Measurements from ENCODE around the gene C14orf132. TPM values are rescaled to one million over a fixed set of nuclear protein-coding genes. Genes with fewer than 3 reads are reported as not detected.
A peak's percentile ranks its signal among the peaks of the same experiment; 100 is the strongest.

Gene C14orf132
- polyA plus RNA-seq, 1 donor, result 16.4 TPM

DNA sequence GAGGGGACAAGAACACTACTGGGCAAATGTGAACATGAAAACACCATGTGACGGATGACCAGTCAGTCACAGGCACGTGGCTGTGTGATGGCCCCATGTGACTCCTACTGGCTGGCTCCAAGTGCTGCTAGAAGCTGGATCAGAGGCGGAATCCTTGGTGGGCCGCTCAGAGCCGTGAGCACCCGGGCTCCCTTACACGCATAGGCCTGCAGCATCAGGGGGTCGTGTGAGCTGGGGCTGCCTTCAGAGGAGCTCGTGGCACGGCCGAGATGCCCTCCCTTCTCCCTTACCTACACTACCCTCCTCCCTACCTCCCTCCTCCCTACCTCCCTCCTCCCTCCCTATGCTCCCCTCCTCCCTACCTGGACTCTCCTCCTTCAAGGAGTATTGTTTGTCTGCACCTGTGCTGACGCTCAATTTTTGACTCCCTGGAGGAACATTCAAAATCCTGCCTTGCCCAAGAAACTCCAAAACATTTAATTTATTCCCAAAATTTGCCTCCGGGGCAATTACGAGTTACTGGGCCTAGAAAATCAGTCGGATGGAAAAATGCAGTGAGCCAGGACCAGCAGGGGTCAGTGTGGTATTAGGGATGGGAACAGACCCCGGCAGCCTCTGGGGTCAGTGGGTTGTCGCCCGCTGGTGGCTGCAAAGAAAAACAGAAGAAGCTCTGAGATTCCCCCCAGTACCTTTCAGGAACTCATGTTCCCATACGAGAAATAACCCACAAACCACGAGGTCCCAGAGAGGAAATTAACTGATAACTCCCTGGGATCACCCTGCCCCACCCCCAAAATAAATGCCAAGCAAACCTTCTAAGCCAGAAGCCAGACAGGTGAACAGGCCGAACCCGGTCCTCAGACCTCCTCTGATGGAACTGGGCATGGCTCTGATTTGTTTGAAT lies 61.3 kb downstream of the C14orf132 start:
- DNase-seq, result peak; percentile 76

DNA sequence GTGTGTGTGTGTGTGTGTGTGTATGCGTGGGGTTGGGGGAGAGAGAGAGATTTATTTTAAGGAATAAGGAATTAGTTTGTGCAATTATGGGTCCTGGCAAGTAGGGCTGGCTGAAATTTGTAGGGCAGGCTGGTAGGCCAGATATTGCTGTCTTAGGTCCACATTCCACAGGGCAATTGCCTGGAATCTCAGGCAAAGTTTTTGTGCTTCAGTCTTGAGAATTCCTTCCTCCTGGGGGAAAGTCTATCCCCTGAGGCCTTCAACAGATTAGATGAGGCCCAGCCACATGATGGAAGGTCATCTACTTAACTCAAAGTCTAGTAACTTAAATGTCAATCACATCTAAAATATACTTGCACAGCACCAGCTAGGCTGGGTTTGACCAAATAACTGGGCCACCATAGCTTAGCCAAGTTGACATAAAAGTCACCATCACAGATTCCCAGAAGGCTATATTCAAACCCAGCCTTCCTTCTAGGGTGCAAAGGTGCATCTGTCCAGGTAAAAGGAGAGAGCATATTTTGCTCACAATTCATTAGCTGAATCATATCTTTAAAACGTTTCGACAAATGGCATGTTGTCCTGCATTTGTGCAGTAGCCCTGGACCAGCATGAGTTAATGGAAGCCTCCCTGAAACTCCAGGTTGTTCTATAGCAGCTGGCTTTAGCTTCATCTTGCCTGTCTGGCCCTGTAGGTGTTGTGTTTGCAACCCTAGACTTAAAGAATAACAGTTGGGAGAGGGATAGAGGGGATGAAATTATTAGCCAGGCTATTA lies 63.1 kb downstream of the C14orf132 start:
- no peak for DNase-seq

DNA sequence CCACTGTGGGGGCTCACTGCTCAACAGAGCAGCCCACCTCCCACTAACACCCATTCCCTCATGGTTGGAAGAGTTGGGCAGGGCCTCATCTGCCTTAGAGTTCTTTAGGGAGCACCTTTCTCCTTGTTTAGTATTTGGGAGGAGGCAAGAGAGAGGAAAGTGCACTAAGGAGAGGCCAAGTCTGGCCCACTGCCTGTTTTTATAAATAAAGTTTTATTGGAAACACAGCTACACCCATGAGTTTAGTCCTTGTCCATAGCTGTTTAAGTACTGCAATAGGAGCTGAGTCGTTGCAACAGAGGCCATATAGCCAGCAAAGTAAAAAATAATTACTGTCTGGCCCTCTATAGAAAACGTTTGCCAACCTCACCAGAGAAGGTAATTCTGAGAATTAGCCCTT lies 63.9 kb downstream of the C14orf132 start:
- no peak for DNase-seq

DNA sequence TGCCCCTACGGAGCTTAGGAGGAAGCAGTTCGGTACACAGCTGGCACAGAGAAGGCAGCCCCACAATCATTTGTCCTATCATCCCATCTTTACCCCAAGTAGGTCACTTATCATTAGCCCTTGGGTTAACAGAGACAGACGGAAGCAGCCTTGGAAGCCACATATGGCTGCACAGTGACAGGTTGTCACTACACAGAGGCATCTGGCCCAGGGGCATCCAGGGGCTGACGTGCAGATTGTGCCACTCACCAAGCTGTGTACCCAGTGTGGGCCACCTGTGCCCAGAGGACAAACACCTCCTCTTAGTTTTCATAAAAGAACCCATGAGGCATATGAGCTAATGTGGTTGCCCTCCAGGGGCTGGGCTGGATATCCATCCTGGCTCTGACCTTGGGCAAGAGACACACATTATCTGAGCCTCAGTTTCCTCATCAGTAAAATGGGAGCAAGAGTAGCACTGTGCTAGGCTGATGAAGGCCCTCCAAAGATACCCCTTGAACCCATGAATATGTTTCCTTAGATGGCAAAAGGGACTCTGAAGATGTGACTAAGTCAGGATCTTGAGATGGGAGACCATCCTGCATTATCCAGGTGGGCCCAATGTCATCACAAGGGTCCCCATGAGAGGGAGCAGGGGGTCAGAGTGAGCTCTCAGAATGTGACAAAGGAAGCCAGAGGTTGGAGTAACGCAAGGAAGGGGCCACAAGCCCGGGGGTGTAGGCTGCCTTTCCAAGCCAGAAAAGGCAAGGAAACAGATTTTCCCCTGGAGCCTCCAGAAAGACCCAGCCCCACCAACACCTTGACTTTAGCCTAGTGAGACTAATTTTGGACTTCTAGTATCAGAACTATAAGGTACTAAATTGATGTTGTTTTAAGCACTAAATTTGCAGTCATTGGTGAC lies 64.6 kb downstream of the C14orf132 start:
- DNase-seq, result no peak

DNA sequence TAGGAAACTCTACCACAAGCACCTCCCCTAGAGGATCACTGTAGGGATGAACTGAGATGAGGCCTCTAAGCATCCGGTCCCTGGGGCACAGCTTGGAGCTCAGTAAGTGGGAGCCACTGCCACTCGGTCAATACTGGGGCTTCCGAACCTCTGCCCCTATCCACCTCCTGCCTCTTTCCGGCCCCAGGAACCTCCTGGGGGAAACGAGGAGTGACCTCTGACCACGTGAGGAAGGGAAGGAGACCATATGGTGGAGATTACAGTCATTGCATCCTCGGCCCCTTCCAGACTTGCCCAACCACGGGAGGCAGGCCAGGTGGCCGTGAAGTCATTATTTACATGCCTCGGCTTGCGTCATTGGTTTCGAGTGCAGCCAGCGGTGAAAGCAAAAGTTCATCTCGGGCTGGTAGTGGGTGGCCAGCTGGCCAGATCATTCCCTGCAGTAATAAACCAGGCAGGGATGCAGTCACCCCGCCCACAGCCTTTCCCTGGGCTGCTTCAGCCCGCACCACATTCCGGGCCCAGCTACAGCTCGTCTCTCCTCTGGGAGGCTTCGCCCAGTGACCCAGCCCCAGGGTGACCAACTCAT lies 65.4 kb downstream of the C14orf132 start:
- DNase-seq, result no peak

DNA sequence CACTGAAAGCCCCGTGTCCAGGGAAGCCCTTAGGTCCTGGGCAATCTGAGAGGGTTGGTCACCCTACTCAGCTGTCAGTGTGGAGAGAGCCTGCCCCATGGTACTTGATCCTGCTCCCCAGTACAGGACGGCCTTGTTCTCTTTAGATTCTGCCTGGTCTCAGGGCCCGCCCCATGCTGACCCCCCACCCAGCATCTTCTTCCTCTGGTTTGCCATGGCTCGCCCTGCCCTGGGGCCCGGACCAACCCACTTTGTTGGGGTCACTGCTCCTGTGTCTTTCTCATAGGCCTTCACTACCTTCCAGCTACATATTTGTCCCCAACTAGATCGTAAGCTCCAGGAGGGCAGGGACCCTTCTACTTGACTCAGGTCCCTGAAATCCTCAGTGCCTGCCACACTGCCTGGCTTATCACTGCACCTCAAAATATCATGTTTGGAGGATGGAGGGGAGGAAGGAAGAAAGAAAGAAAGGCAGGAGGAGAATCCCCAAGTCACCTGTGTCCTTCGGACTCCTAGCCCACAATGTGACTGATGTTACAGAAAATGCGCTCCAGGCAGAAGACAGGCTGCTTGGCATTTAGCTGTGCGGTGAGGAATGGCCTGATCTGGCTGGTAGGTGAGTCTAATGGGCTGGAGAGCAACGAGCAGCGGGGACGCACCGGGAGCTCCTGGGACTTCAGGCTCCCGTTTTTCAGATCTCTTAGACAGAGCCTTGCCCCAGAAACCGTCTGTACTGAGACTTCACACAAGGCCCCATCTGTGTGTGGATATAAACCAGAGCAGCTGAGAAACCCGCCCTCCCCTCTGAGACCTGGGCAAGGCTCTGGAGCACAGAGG lies 66.1 kb downstream of the C14orf132 start:
- DNase-seq, result no peak

DNA sequence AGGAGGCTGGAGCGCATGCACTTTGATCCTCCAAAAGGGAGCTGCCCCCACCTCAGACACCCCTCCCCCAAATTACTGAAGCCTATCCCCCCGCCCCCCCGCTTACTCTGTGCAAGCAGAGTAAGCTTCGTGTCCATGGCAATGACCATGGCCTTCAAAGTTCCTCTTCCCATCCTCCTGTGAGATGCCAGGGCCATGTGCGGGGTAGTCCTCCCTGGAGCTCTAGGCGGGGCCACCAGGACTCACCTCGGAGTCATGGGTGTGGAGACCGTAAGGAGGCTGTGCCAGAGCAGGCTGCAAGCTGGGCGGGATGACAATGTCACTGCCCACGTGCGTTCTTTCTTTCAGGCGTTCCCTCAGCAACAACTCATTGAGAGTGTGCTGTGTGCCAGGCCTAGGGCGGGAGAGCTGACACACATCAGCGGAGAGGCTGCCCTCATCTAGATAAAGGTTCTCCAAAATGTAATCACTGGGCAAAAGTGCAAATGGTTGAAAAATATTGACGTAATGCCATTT lies 66.8 kb downstream of the C14orf132 start:
- no peak for DNase-seq

DNA sequence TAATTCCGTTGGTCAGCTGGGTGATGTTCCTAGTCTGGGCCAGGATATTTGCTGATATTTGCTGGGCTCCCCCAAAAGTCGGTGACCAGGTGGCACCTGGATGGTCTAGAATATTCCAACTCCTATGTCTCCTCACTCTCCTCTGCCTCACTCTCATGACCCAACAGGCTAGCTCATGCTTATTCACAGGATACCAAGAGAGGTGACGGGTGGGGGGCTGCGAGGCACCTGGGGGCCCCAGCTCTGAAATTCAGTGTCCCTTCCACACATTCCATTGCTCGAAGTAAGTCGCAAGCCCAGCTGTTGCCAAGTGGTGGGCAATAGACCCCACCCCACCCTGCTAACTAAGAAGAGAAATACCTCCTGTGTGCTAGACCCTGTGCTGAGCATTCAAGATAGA lies 67.7 kb downstream of the C14orf132 start:
- DNase-seq, result no peak

DNA sequence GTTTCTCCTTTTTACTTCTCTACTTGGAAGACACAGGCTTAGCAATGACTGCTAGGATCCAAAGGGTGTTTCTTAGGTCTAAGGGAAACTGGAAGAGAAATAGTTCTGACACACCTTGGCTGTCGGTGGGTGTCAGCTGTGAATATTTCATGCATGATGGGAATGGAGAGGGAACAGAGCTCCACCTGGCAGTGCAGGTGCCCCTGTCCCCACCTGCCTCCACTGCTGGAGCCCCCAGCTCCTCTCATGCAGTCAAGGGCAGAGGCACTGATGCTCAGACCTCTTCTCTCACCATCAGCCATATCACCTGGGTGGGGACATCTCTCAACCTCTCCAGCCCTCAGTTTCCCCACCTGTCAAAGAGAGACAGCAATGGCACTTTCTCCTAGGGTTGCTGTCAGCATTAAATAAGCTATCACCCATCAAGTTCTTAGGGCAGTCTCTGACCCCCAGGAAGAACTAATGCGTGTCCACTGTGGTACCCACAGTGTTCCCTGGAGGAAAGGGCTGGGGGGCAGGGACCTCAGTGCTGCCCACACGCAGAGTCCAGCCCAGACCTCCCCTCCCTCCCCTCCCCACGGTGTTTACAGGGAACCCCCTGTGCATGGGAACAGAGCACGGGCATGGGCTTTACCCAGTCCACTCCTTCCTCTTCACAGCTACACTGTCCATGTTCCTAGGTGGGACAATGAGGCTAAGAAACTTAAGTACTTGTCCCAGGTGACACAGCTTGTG lies 69.1 kb downstream of the C14orf132 start:
- DNase-seq, result no peak

DNA sequence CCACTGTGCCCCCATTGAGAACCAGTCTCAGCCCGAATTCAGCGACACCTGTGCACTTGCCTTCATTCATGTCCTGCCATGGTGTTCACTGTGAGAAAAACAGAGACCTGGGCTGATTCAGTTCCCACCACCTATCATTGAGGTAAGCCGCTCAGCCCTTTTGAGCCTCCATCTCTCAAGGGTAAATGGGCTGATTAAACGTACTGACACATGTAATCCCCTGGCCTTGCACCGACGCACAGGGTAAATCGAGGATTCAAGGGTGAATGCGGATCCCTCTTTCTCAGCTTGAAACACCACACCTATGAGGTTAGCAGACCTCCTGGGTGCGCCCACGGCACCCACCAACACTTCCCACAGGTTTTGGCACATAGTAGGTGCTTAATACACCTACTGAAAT lies 69.7 kb downstream of the C14orf132 start:
- no peak for DNase-seq

DNA sequence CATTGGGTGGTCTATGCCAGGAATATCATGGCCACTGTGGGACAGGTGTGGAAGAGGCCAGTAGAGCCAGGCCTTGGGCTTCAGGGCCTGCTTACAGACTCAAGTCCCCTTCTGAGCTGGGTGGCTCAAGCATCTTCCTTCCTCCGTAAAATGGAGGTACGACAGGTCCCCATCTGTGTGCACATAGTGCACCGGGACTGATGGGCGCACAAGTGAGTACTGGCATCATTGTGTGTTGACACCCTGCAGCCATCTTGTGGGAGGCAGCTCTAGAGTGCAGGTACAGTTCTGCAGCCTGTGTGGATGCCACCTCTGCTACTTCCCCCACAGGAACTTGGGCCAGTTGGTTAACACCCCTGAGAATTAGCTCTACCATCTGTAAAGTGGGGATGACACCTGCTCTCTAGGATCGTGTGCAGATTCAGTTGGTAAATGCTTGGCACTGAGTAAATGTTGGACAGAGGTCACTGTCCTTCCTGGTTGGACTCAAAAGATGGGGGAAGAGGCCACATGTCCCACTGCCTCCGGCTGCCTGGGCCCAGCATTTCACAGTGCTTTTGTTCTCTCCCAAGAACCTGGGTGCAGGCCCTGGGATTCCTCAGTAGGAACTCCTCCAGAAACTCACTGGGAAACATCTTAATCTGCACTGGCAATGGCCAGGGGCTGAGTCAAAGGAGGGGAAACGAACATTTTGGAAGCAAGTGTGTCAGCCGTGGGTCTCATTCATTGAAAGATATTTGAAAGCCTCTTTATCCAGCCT lies 70.6 kb downstream of the C14orf132 start:
- DNase-seq, result no peak

DNA sequence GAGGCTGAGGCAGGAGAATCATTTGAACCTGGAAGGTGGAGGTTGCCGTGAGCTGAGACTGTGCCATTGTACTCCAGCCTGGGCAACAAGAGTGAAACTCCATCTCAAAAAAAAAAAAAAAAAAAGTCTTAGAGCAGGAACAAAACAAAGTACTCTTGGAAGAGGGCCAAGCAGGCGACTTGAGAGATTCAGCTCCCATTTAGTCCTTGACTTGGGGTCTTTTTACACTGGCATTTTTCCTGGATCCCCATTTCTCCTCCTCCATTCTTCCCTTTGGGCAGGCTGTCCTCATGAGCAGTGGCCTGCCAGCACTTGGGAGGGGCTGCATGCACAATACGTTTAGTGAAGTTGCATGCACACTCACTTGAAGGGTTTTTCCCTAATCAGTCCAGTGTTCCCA lies 72.9 kb downstream of the C14orf132 start:
- no peak for DNase-seq

DNA sequence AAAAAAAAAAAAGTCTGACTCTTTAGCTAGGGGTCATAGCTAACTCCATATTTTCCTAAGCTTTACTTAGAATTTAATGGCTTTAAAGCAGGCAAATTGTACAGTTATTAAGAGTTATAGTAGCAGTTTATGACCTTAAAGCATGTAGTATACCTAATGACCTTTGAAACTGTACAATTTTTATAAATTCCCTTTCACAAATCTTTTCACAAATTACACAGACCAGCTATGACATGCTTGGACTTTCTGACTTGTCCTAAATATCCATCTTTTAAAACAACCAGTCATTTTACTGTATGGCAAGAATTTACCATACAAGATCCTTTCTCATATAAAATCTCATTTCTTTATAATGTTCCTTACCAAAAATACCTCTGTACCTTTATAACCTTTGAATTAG lies 74.8 kb downstream of the C14orf132 start:
- DNase-seq, result no peak

DNA sequence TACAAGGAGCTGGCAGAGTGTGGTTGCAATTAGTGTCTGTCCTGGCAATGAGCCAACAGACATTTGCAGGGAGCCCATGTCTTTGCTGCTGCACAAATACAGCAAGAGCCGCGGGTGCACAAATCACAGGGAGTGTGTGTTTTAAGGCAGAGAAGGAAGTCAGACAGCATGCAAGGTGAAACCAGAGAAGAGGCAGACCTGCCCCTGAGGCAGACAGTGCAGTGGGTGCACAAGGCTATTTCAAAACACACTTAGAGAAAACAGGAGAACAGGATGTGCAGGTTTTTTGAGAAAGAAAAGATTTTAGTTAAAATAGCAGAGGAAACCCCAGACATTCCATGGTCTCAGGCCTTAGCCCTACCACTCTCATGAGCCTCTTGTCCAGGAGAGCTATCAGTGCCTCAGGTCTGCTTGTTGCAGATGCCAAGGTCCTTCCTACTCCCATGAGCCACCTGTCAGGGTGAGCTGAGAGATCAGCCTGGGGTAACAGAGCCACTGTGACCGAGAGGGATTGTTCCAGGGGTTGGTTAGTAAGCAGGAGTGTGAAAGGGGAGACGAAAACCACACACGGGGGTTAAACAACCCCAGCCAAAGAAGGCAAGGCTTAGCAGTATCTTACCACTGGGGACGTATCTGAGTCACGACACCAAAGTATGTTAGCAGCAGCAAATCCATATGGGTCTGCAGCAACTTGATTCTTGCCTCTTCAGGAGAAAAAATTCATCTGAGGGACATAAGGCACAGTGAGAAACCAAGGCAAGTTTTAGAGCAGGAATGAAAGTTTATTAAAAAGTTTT lies 78.1 kb downstream of the C14orf132 start:
- DNase-seq, result no peak

DNA sequence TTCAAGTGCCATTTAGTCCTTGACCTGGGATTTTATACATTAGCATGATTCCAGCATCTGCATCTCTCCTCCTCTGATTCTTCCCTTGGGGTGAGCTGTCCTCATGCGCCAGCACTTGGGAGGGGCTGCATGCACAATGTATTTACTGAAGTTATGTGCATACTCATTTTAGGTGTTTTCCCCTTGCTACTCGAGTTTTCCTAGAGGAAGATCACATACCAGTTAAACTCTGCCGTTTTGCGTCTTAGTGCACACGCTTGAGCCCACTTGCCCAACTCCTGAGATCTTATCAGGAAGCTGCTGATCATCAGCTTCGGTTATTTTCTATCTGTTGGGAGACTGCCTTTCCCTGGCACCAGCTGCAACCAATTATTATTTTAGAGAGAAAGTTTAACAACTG lies 78.8 kb downstream of the C14orf132 start:
- DNase-seq, result no peak

DNA sequence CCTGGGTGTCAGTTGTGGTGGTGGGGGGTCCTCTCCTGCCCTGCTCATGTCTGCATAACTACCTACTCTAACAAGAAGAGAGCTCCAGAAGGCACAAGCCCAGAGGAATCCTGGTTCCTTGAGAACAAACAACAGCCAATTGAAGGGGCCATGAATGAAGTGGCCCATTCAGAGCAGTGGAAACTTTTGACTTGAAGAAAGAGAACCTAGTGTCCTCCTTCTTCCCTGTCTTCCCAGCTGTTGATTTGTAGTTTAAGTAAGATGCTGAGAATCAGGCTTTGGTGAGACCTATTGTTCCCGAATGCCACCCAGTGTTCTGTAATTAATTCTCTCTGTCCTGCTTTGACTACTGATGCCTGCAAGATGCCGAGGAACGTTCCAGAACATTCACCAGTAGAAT lies 79.2 kb downstream of the C14orf132 start:
- no peak for DNase-seq

DNA sequence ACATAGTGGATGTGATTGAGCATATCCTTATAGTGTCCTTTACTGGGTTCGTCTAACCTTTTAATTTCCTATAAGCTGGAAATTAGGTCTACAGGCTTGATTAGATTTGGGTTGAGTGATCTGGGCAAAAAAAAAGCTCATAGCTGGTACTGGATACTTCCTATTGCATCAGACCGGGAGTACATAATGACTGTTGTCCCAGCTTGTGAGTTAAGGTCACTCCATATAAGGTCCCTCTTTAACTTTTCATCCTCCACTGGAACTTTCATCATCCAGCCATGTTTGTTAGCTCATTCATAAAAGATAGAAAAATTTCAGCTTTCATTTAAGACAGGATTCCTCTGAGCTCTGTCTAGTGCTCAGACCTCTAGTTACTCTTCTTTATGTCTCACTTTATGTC lies 80.8 kb downstream of the C14orf132 start:
- DNase-seq, result no peak

DNA sequence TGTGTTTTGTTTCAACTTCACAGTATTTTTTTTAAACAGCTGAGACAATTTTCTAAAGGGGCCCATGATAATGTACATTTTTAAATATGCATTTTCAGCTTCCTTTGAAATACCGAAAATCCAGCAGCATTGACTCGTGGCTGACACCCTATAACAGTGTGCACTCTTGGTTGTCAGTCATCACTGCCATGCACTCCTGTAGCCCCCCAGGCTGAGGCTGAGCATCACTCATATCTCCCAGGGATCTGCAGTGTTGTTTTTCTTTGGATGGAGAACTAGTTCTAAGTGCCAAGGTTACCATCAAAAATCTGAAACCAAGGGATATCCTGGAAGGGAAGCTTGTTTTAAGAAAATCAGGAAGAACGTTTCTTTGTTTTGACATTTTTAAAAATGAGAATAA lies 81.2 kb downstream of the C14orf132 start:
- no peak for DNase-seq

DNA sequence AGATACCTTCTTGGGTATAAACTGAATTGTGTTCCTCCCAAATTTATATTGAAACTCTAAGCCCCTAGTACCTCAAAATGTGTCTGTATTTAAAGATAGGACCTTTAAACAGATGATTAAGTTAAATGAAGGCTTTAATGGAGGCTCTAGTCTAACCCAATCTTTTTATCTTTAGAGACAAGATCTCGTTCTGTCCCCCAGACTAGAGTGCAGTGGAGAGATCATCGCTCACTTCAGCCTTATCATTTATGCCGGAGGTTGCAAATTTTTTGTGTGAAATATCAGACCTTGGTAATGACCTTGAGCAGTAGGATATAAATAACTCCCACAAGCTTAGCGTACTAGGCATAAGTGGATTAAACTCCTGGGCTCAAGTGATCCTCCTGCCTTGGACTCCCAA lies 81.8 kb downstream of the C14orf132 start:
- no peak for DNase-seq

Measured in hindlimb muscle (tissue), 1 donor.